HCT116 (cell line): Measurements from ENCODE around the gene ACTN2. TPM values are rescaled to one million over a fixed set of nuclear protein-coding genes. Genes with fewer than 3 reads are reported as not detected.

ENCODE experiments used
- ATAC-seq: fragments of 200-7000 bp; cut with Tn5 transposase; 2 replicates; pipeline ENCODE4 v1.9.1; 2020; ENCODE audit warnings: mild to moderate bottlenecking, moderate library complexity
- BruUV-seq: library from RNA; stranded (reverse); fragments of 400-500 nt; replicated peaks from 2 replicates; lab custom pipeline; 2021; lab: Mats Ljungman, UMichigan
- CTCF ChIA-PET: fragments of 300-600 bp; sonication (Branson Sonifier 250); formaldehyde crosslinking; loops from one replicate; lab custom pipeline; 2021; ENCODE audit warnings: antibody characterized with exemption; lab: Charles Lee
- POLR2A ChIA-PET: fragments of 300-600, 350-600 bp; sonication (Branson Sonifier 250); formaldehyde crosslinking; loops from one replicate; lab custom pipeline; 2021; ENCODE audit warnings: antibody characterized with exemption; lab: Charles Lee
- RAD21 ChIA-PET, 2 experiments: fragments of 300-600 bp; sonication (Branson Sonifier 250); formaldehyde crosslinking; loops; one replicate each; lab custom pipeline; 2023; ENCODE audit warnings: low total read pairs in 2 of 2; ENCODE audit not compliant: uncharacterized antibody in 2 of 2, unreplicated experiment in 2 of 2, low non-redundant PET in 1 of 2; lab: Charles Lee
- DNase-seq: peaks from one replicate; pipeline ENCODE4 v3.0.0-alpha.2; 2010; ENCODE audit warnings: low read depth, low spot score
- H2AFZ ChIP-seq: fragments of 200-600 bp; shearing (Covaris generic), sonication (generic); 2 replicates; pipeline ENCODE4 v1.6.1; 2017; ENCODE audit warnings: low read depth, mixed run types, mixed read lengths, antibody characterized with exemption, low read length; ENCODE audit not compliant: poor library complexity, severe bottlenecking
- H3K27ac ChIP-seq: 2 replicates; pipeline ENCODE4 v1.5.1; 2012; ENCODE audit warnings: low read depth, low read length
- H3K27me3 ChIP-seq: fragments of 200-600 bp; sonication (generic); 2 replicates; pipeline ENCODE4 v1.6.1; 2016; ENCODE audit warnings: mixed run types, low read length, mixed read lengths; ENCODE audit not compliant: insufficient read depth
- H3K36me3 ChIP-seq, 2 experiments: fragments of 200-500 bp in 1 of 2; fragments of 200-600 bp in 1 of 2; sonication (Bioruptor generic) in 1 of 2; sonication (generic) in 1 of 2; 2 replicates each; pipeline versions ENCODE4 v1.5.1 to v1.6.1; 2014 to 2016; ENCODE audit warnings: low read length in 2 of 2, inconsistent platforms in 1 of 2, mixed read lengths in 1 of 2, mixed run types in 1 of 2; ENCODE audit not compliant: insufficient read depth in 2 of 2, control insufficient read depth in 1 of 2
- H3K4me1 ChIP-seq, 2 experiments: fragments of 200-600 bp in 1 of 2; sonication (generic) in 1 of 2; 2 replicates each; pipeline versions ENCODE4 v1.5.1 to v1.6.1; 2012 to 2017; ENCODE audit warnings: low read length in 2 of 2, inconsistent platforms in 1 of 2, mild to moderate bottlenecking in 1 of 2, mixed read lengths in 1 of 2, mixed run types in 1 of 2, moderate library complexity in 1 of 2; ENCODE audit not compliant: insufficient read depth in 2 of 2, control insufficient read depth in 1 of 2
- H3K4me2 ChIP-seq: fragments of 200-600 bp; sonication (generic); 2 replicates; pipeline ENCODE4 v1.6.1; 2017; ENCODE audit warnings: mixed run types, low read length, mixed read lengths
- H3K4me3 ChIP-seq, 2 experiments: fragments of 200-600 bp in 1 of 2; sonication (generic) in 1 of 2; replicated peaks in 1 of 2; 2 replicates each; pipeline ENCODE4 v1.5.1; 2011 to 2016; ENCODE audit warnings: low read length in 2 of 2, control low read depth in 1 of 2, low read depth in 1 of 2, mild to moderate bottlenecking in 1 of 2, mixed read lengths in 1 of 2, mixed run types in 1 of 2
- H3K79me2 ChIP-seq: fragments of 200-600 bp; sonication (generic); 2 replicates; pipeline ENCODE4 v1.6.1; 2017; ENCODE audit warnings: mild to moderate bottlenecking, mixed run types, low read length, moderate library complexity, mixed read lengths; ENCODE audit not compliant: insufficient read depth
- H3K9ac ChIP-seq: fragments of 200-600 bp; sonication (generic); 2 replicates; pipeline ENCODE4 v1.6.1; 2016; ENCODE audit warnings: low read length, mixed read lengths
- H3K9me2 ChIP-seq: fragments of 200-600 bp; sonication (generic), shearing (Covaris generic); 2 replicates; pipeline ENCODE4 v1.6.1; 2017; ENCODE audit warnings: mixed run types, mild to moderate bottlenecking, moderate library complexity; ENCODE audit not compliant: insufficient read depth
- H3K9me3 ChIP-seq, 2 experiments: fragments of 200-500 bp in 1 of 2; fragments of 200-600 bp in 1 of 2; sonication (Bioruptor generic) in 1 of 2; sonication (generic) in 1 of 2; 2 replicates each; pipeline ENCODE4 v1.6.1; 2014 to 2017; ENCODE audit warnings: low read length in 2 of 2, mixed read lengths in 2 of 2, inconsistent platforms in 1 of 2, low read depth in 1 of 2, mild to moderate bottlenecking in 1 of 2, mixed run types in 1 of 2, moderate library complexity in 1 of 2; ENCODE audit not compliant: control insufficient read depth in 1 of 2, insufficient read depth in 1 of 2
- H4K20me1 ChIP-seq: fragments of 200-600 bp; sonication (generic), shearing (Covaris generic); 2 replicates; pipeline ENCODE4 v1.6.1; 2017; ENCODE audit warnings: mixed run types, mild to moderate bottlenecking, moderate library complexity; ENCODE audit not compliant: insufficient read depth
- CTCF ChIP-seq, 3 experiments: fragments of 200-600 bp in 1 of 3; sonication (generic) in 1 of 3; IDR thresholded peaks in 2 of 3; conservative IDR thresholded peaks in 1 of 3; 2 replicates each; pipeline ENCODE4 v1.5.1; 2012 to 2017; ENCODE audit warnings: low read depth in 2 of 3, low read length in 2 of 3, antibody characterized with exemption in 1 of 3, borderline replicate concordance in 1 of 3, control low read depth in 1 of 3, mild to moderate bottlenecking in 1 of 3, mixed read lengths in 1 of 3, mixed run types in 1 of 3, moderate library complexity in 1 of 3; ENCODE audit not compliant: insufficient read depth in 1 of 3
- ELF1 ChIP-seq: IDR thresholded peaks from 2 replicates; pipeline ENCODE4 v1.6.1; 2012; ENCODE audit warnings: low read depth, borderline replicate concordance
- POLR2AphosphoS5 ChIP-seq: IDR thresholded peaks from 2 replicates; pipeline ENCODE4 v1.6.1; 2011; ENCODE audit warnings: mild to moderate bottlenecking, low read depth, low read length, moderate library complexity
- RAD21 ChIP-seq: IDR thresholded peaks from 2 replicates; pipeline ENCODE4 v1.6.1; 2012; ENCODE audit warnings: low read depth, mild to moderate bottlenecking
- SIN3A ChIP-seq: IDR thresholded peaks from 2 replicates; pipeline ENCODE4 v1.6.1; 2012; ENCODE audit warnings: low read depth
- SP1 ChIP-seq: IDR thresholded peaks from 2 replicates; pipeline ENCODE4 v1.6.1; 2012; ENCODE audit warnings: low read depth
- ZFX ChIP-seq: fragments of 450-650 bp; IDR thresholded peaks from 2 replicates; pipeline ENCODE4 v1.6.1; 2017
- intact Hi-C: fragments of 100-400 bp; cut with micrococcal nuclease; formaldehyde crosslinking; loops from 2 replicates; pipeline ENCODE4 v1.10.0; 2022
- total RNA-seq: library from RNA; stranded (reverse); gene quantifications from one replicate; pipeline ENCODE4 v1.2.1, GENCODE V29; 2021; ENCODE audit not compliant: unreplicated experiment

ACTN2 gene
- total RNA-seq, 1 experiment from 2014 or later = 0.20 TPM

- no peak for TF ChIP-seq ELF1
- TF ChIP-seq CTCF (IDR thresholded peaks at IDR 0.05 in 2 of 3, conservative IDR thresholded peaks at IDR 0.05 in 1 of 3; ENCODE audit: borderline replicate concordance in 1 of 3, insufficient read depth in 1 of 3, low read depth in 2 of 3, low read length in 2 of 3) = no peak
- TF ChIP-seq RAD21 = no peak
- no peak for TF ChIP-seq ZFX
- TF ChIP-seq SP1 = no peak
- TF ChIP-seq SIN3A = no peak
- Histone ChIP-seq H2AFZ (no peak overlapping the region), H4K20me1 (no peaks in the 10 kb centered on the region), H3K27me3 (no peaks in the 10 kb centered on the region), H3K9ac (no peak overlapping the region), H3K79me2 (no peaks in the 10 kb centered on the region), H3K4me1 (no peaks in the 10 kb centered on the region), H3K9me3 (no peaks in the 10 kb centered on the region), H3K27ac (no peak overlapping the region), H3K36me3 (no peaks in the 10 kb centered on the region), H3K4me2 (no peak overlapping the region), H3K4me3 (no peak overlapping the region), H3K9me2 (no peaks in the 10 kb centered on the region)
- DNase-seq (no peak), ATAC-seq (no peak)
- intact Hi-C loops = no loop called here
- BruUV-seq = no TSS peak
- ChIA-PET CTCF (no interaction called here), RAD21 (no interaction called here), POLR2A (no interaction called here)
These were observed 50.5 kb downstream of the ACTN2 start for GRCh38 chr1:236736761-236737160.

GRCh38 chr1:236741753-236742152 is 55.5 kb downstream of the ACTN2 start:
- Histone ChIP-seq H3K4me1 (no peaks in the 10 kb centered on the region), H3K36me3 (no peaks in the 10 kb centered on the region), H3K9me3 (no peaks in the 10 kb centered on the region), H3K9me2 (no peaks in the 10 kb centered on the region), H3K27ac (no peak overlapping the region), H4K20me1 (no peaks in the 10 kb centered on the region), H3K9ac (no peak overlapping the region), H3K4me3 (no peak overlapping the region), H2AFZ (no peak overlapping the region), H3K27me3 (no peaks in the 10 kb centered on the region), H3K4me2 (no peak overlapping the region), H3K79me2 (no peaks in the 10 kb centered on the region)
- ChIA-PET CTCF (no interaction called here), RAD21 (no interaction called here), POLR2A (no interaction called here)
- no peak for TF ChIP-seq POLR2AphosphoS5
- ATAC-seq (no peak), DNase-seq (no peak)
- no TSS peak for BruUV-seq
- intact Hi-C loops = no loop called here
